GM23338 (cell line): ENCODE measurements around the gene WFDC10B. TPM values are rescaled to one million over a fixed set of nuclear protein-coding genes. Genes with fewer than 3 reads are reported as not detected.

Experiments used
- ATAC-seq: fragments of 200-7000 bp; cut with Tn5 transposase; 3 replicates; pipeline ENCODE4 v1.9.1; 2020
- DNase-seq: peaks from one replicate; pipeline ENCODE4 v3.0.0-alpha.2; 2015; ENCODE audit warnings: low spot score
- H2AFZ ChIP-seq: fragments of 200-600 bp; sonication (generic); 2 replicates; pipeline ENCODE4 v1.8.0; 2016; ENCODE audit warnings: antibody characterized with exemption, mild to moderate bottlenecking, moderate library complexity
- H3F3A ChIP-seq: fragments of 200-600 bp; sonication (generic); replicated peaks from 2 replicates; pipeline ENCODE4 v1.8.0; 2017; ENCODE audit warnings: antibody characterized with exemption, mixed run types, low read depth
- H3K27ac ChIP-seq: fragments of 200-600 bp; sonication (generic); 2 replicates; pipeline ENCODE4 v1.6.1; 2016; ENCODE audit warnings: low read depth
- H3K27me3 ChIP-seq: fragments of 200-600 bp; sonication (generic); 2 replicates; pipeline ENCODE4 v1.8.0; 2016; ENCODE audit warnings: mild to moderate bottlenecking, mixed run types, moderate library complexity; ENCODE audit not compliant: insufficient read depth
- H3K36me3 ChIP-seq: fragments of 200-600 bp; sonication (generic); 2 replicates; pipeline ENCODE4 v1.8.0; 2016; ENCODE audit warnings: mild to moderate bottlenecking; ENCODE audit not compliant: insufficient read depth
- H3K4me1 ChIP-seq: fragments of 200-600 bp; sonication (generic); 2 replicates; pipeline ENCODE4 v1.8.0; 2016; ENCODE audit warnings: mild to moderate bottlenecking, moderate library complexity; ENCODE audit not compliant: insufficient read depth
- H3K4me2 ChIP-seq: fragments of 200-600 bp; sonication (generic); 2 replicates; pipeline ENCODE4 v1.7.1; 2017; ENCODE audit warnings: mixed run types
- H3K4me3 ChIP-seq: fragments of 200-600 bp; sonication (generic); 2 replicates; pipeline ENCODE4 v1.6.1; 2016; ENCODE audit warnings: mixed run types
- H3K79me2 ChIP-seq: fragments of 200-600 bp; sonication (generic); replicated peaks from 2 replicates; pipeline ENCODE4 v1.8.0; 2017; ENCODE audit warnings: mild to moderate bottlenecking; ENCODE audit not compliant: insufficient read depth
- H3K9me2 ChIP-seq: fragments of 200-600 bp; sonication (generic); 2 replicates; pipeline ENCODE4 v1.8.0; 2017; ENCODE audit not compliant: insufficient read depth
- H4K20me1 ChIP-seq: fragments of 200-600 bp; sonication (generic); replicated peaks from 2 replicates; pipeline ENCODE4 v1.8.0; 2017; ENCODE audit warnings: mild to moderate bottlenecking; ENCODE audit not compliant: insufficient read depth
- H3K27ac Mint-ChIP-seq: 2 replicates; pipeline ENCODE4 v1.8.0; 2020; ENCODE audit warnings: inconsistent platforms, mild to moderate bottlenecking, moderate library complexity, mixed read lengths
- H3K27me3 Mint-ChIP-seq: 3 replicates; pipeline ENCODE4 v1.8.0; 2022; ENCODE audit warnings: low read depth, mild to moderate bottlenecking, moderate library complexity, mixed read lengths, inconsistent platforms; ENCODE audit not compliant: insufficient read depth, poor library complexity
- H3K36me3 Mint-ChIP-seq: 3 replicates; pipeline ENCODE4 v1.8.0; 2021; ENCODE audit warnings: low read depth, mild to moderate bottlenecking, inconsistent platforms, moderate library complexity, mixed read lengths
- H3K4me1 Mint-ChIP-seq: 3 replicates; pipeline ENCODE4 v1.8.0; 2020; ENCODE audit warnings: mild to moderate bottlenecking, inconsistent platforms, mixed read lengths
- H3K4me3 Mint-ChIP-seq: 3 replicates; pipeline ENCODE4 v1.8.0; 2021; ENCODE audit warnings: moderate library complexity, mild to moderate bottlenecking, inconsistent platforms, mixed read lengths
- H3K9me3 Mint-ChIP-seq: 3 replicates; pipeline ENCODE4 v1.8.0; 2020; ENCODE audit warnings: moderate library complexity, mild to moderate bottlenecking, inconsistent platforms, mixed read lengths
- CREB1 ChIP-seq: fragments of 250-450 bp; sonication (Bioruptor Pico); IDR thresholded peaks from 2 replicates; pipeline ENCODE4 v1.5.0; 2020; ENCODE audit warnings: low read depth, mild to moderate bottlenecking, moderate library complexity
- ETS1 ChIP-seq: IDR thresholded peaks from 2 replicates; pipeline ENCODE4 v1.6.1; 2016; ENCODE audit warnings: antibody characterized with exemption
- EZH2 ChIP-seq: fragments of 200-600 bp; sonication (generic); IDR thresholded peaks from one replicate; pipeline ENCODE4 v1.8.0; 2017; ENCODE audit warnings: antibody characterized with exemption, mild to moderate bottlenecking, low read depth; ENCODE audit not compliant: unreplicated experiment
- EZH2phosphoT487 ChIP-seq: fragments of 200-600 bp; sonication (generic); IDR thresholded peaks from one replicate; pipeline ENCODE4 v1.8.1; 2018; ENCODE audit warnings: antibody characterized with exemption; ENCODE audit not compliant: unreplicated experiment
- JUNB ChIP-seq: IDR thresholded peaks from one replicate; pipeline ENCODE4 v1.6.1; 2016; ENCODE audit warnings: antibody characterized with exemption; ENCODE audit not compliant: unreplicated experiment
- NANOG ChIP-seq: IDR thresholded peaks from 2 replicates; pipeline ENCODE4 v1.6.1; 2016; ENCODE audit warnings: antibody characterized with exemption, borderline replicate concordance
- POLR2AphosphoS5 ChIP-seq: IDR thresholded peaks from 2 replicates; pipeline ENCODE4 v1.6.1; 2016; ENCODE audit warnings: antibody characterized with exemption, low read depth
- STAT1 ChIP-seq: IDR thresholded peaks from one replicate; pipeline ENCODE4 v1.6.1; 2016; ENCODE audit warnings: antibody characterized with exemption; ENCODE audit not compliant: unreplicated experiment
- ZNF114 ChIP-seq: fragments of 250-450 bp; sonication (Bioruptor Pico); IDR thresholded peaks from 2 replicates; pipeline ENCODE4 v1.5.0; 2020; ENCODE audit warnings: mild to moderate bottlenecking, moderate library complexity
- ZNF331 ChIP-seq: fragments of 250-450 bp; sonication (Bioruptor Pico); IDR thresholded peaks from 2 replicates; pipeline ENCODE4 v1.5.0; 2020; ENCODE audit warnings: low read depth, mild to moderate bottlenecking, moderate library complexity
- polyA plus RNA-seq: library from polyadenylated mRNA; unstranded; fragments of >200 nt; fragmentation: Nextera tagmentation; extraction: Ambion mirVana; gene quantifications from 2 replicates; pipeline ENCODE4 v1.2.1, GENCODE V29; 2016
- total RNA-seq: library from RNA; depleted of rRNA; stranded (reverse); fragments of >200 nt; shearing (Covaris generic); gene quantifications from 2 replicates; pipeline ENCODE4 v1.2.3, GENCODE V29; 2014
- TF ChIP-seq, protein P1 (sequence below): fragments of 250-450 bp; sonication (Bioruptor Pico); IDR thresholded peaks from 2 replicates; pipeline ENCODE4 v1.5.0; 2020; ENCODE audit warnings: mild to moderate bottlenecking, moderate library complexity
- TF ChIP-seq, protein P2 (sequence below), 2 experiments: fragments of 200-600 bp in 1 of 2; sonication (generic) in 1 of 2; conservative IDR thresholded peaks; 2 replicates each; pipeline versions ENCODE4 v1.5.1 to v1.6.1; 2016 to 2017; ENCODE audit warnings: antibody characterized with exemption in 2 of 2, low read depth in 2 of 2, mild to moderate bottlenecking in 2 of 2, moderate library complexity in 1 of 2
- TF ChIP-seq, protein P3 (sequence below): IDR thresholded peaks from one replicate; pipeline ENCODE4 v1.6.1; 2018; ENCODE audit warnings: antibody characterized with exemption; ENCODE audit not compliant: unreplicated experiment

WFDC10B gene
- total and polyA plus RNA-seq, 2 experiments from 2014 or later, result 1.0 TPM; not detected in 1

- H3K4me3 Mint-ChIP-seq, result no peak within 1 kb of the TSS
- Histone ChIP-seq H3F3A (no peaks in the 10 kb centered on the region), H3K4me2 (no peak within 1 kb of the TSS), H2AFZ (no peak within 1 kb of the TSS), H3K27ac (no peak within 1 kb of the TSS), H3K27me3 (no peaks in the 10 kb centered on the region), H4K20me1 (no peaks in the 10 kb centered on the region), H3K4me3 (no peak within 1 kb of the TSS), H3K36me3 (no peaks in the 10 kb centered on the region), H3K79me2 (no peaks in the 10 kb centered on the region), H3K9me2 (peaks cover 12% of the 10 kb centered on the region; the same call in 1 of the 2 replicates), H3K4me1 (no peaks in the 10 kb centered on the region)
- H3K36me3 Mint-ChIP-seq, result peaks cover 5% of the 10 kb centered on the region; the same call in 2 of the 3 replicates
- no peak within 1 kb of the TSS for H3K27ac Mint-ChIP-seq
- peaks cover 2% of the 10 kb centered on the region for H3K9me3 Mint-ChIP-seq
- DNase-seq (no peak), ATAC-seq (no peak)
- peaks cover 3% of the 10 kb centered on the region; the same call in 1 of the 3 replicates for H3K4me1 Mint-ChIP-seq
- H3K27me3 Mint-ChIP-seq, result peaks cover 3% of the 10 kb centered on the region
- TF ChIP-seq EZH2phosphoT487, result no peak
- TF ChIP-seq, protein P1, sequence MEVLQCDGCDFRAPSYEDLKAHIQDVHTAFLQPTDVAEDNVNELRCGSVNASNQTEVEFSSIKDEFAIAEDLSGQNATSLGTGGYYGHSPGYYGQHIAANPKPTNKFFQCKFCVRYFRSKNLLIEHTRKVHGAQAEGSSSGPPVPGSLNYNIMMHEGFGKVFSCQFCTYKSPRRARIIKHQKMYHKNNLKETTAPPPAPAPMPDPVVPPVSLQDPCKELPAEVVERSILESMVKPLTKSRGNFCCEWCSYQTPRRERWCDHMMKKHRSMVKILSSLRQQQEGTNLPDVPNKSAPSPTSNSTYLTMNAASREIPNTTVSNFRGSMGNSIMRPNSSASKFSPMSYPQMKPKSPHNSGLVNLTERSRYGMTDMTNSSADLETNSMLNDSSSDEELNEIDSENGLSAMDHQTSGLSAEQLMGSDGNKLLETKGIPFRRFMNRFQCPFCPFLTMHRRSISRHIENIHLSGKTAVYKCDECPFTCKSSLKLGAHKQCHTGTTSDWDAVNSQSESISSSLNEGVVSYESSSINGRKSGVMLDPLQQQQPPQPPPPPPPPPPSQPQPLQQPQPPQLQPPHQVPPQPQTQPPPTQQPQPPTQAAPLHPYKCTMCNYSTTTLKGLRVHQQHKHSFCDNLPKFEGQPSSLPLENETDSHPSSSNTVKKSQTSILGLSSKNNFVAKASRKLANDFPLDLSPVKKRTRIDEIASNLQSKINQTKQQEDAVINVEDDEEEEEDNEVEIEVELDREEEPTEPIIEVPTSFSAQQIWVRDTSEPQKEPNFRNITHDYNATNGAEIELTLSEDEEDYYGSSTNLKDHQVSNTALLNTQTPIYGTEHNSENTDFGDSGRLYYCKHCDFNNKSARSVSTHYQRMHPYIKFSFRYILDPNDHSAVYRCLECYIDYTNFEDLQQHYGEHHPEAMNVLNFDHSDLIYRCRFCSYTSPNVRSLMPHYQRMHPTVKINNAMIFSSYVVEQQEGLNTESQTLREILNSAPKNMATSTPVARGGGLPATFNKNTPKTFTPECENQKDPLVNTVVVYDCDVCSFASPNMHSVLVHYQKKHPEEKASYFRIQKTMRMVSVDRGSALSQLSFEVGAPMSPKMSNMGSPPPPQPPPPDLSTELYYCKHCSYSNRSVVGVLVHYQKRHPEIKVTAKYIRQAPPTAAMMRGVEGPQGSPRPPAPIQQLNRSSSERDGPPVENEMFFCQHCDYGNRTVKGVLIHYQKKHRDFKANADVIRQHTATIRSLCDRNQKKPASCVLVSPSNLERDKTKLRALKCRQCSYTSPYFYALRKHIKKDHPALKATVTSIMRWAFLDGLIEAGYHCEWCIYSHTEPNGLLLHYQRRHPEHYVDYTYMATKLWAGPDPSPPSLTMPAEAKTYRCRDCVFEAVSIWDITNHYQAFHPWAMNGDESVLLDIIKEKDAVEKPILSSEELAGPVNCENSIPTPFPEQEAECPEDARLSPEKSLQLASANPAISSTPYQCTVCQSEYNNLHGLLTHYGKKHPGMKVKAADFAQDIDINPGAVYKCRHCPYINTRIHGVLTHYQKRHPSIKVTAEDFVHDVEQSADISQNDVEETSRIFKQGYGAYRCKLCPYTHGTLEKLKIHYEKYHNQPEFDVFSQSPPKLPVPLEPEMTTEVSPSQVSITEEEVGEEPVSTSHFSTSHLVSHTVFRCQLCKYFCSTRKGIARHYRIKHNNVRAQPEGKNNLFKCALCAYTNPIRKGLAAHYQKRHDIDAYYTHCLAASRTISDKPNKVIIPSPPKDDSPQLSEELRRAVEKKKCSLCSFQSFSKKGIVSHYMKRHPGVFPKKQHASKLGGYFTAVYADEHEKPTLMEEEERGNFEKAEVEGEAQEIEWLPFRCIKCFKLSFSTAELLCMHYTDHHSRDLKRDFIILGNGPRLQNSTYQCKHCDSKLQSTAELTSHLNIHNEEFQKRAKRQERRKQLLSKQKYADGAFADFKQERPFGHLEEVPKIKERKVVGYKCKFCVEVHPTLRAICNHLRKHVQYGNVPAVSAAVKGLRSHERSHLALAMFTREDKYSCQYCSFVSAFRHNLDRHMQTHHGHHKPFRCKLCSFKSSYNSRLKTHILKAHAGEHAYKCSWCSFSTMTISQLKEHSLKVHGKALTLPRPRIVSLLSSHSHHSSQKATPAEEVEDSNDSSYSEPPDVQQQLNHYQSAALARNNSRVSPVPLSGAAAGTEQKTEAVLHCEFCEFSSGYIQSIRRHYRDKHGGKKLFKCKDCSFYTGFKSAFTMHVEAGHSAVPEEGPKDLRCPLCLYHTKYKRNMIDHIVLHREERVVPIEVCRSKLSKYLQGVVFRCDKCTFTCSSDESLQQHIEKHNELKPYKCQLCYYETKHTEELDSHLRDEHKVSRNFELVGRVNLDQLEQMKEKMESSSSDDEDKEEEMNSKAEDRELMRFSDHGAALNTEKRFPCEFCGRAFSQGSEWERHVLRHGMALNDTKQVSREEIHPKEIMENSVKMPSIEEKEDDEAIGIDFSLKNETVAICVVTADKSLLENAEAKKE (CRISPR knock-in tag), result no peak
- TF ChIP-seq, protein P2, sequence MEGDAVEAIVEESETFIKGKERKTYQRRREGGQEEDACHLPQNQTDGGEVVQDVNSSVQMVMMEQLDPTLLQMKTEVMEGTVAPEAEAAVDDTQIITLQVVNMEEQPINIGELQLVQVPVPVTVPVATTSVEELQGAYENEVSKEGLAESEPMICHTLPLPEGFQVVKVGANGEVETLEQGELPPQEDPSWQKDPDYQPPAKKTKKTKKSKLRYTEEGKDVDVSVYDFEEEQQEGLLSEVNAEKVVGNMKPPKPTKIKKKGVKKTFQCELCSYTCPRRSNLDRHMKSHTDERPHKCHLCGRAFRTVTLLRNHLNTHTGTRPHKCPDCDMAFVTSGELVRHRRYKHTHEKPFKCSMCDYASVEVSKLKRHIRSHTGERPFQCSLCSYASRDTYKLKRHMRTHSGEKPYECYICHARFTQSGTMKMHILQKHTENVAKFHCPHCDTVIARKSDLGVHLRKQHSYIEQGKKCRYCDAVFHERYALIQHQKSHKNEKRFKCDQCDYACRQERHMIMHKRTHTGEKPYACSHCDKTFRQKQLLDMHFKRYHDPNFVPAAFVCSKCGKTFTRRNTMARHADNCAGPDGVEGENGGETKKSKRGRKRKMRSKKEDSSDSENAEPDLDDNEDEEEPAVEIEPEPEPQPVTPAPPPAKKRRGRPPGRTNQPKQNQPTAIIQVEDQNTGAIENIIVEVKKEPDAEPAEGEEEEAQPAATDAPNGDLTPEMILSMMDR (conservative IDR thresholded peaks at IDR 0.05; ENCODE audit: low read depth in 2 of 2), result no peak
- no peak for TF ChIP-seq NANOG
- no peak for TF ChIP-seq EZH2
- TF ChIP-seq CREB1, result no peak
- no peak for TF ChIP-seq POLR2AphosphoS5
- no peak for TF ChIP-seq ETS1
- no peak for TF ChIP-seq JUNB
- TF ChIP-seq, protein P3, sequence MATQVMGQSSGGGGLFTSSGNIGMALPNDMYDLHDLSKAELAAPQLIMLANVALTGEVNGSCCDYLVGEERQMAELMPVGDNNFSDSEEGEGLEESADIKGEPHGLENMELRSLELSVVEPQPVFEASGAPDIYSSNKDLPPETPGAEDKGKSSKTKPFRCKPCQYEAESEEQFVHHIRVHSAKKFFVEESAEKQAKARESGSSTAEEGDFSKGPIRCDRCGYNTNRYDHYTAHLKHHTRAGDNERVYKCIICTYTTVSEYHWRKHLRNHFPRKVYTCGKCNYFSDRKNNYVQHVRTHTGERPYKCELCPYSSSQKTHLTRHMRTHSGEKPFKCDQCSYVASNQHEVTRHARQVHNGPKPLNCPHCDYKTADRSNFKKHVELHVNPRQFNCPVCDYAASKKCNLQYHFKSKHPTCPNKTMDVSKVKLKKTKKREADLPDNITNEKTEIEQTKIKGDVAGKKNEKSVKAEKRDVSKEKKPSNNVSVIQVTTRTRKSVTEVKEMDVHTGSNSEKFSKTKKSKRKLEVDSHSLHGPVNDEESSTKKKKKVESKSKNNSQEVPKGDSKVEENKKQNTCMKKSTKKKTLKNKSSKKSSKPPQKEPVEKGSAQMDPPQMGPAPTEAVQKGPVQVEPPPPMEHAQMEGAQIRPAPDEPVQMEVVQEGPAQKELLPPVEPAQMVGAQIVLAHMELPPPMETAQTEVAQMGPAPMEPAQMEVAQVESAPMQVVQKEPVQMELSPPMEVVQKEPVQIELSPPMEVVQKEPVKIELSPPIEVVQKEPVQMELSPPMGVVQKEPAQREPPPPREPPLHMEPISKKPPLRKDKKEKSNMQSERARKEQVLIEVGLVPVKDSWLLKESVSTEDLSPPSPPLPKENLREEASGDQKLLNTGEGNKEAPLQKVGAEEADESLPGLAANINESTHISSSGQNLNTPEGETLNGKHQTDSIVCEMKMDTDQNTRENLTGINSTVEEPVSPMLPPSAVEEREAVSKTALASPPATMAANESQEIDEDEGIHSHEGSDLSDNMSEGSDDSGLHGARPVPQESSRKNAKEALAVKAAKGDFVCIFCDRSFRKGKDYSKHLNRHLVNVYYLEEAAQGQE, result no peak
- TF ChIP-seq ZNF331, result no peak
- TF ChIP-seq STAT1, result no peak
- no peak for TF ChIP-seq ZNF114 (CRISPR knock-in tag)
Observed at GRCh38 chr20:45670139-45670538, 34.7 kb downstream of the WFDC10B start, which contains the start of gene WFDC11. WFDC11 (minus strand) TSS chr20:45670239; CDS start chr20:45650600, 19,639 bp downstream.
